ENCODE measurements around the gene SSR4. TPM values are rescaled to one million over a fixed set of nuclear protein-coding genes. Genes with fewer than 3 reads are reported as not detected.
A peak's percentile ranks its signal among the peaks of the same experiment; 100 is the strongest.

Gene SSR4
- total and polyA plus RNA-seq, 2 experiments from 2014 or later = 124 to 374 TPM

- Histone ChIP-seq H3K9me3 (ENCODE audit: low read depth) (no peaks in the 10 kb centered on the region), H3K4me3 (no peak overlapping the region), H3K27me3 (no peaks in the 10 kb centered on the region), H3K27ac (no peak overlapping the region), H3K36me3 (no peaks in the 10 kb centered on the region), H3K4me1 (ENCODE audit: low read depth) (peaks cover 5% of the 10 kb centered on the region)
- no peak for DNase-seq (ENCODE audit: low read depth in 1 of 2, low spot score in 1 of 2)
- no peak for TF ChIP-seq CTCF (IDR thresholded peaks at IDR 0.05; ENCODE audit: low read depth, low read length)
These were observed 32.6 kb upstream of the SSR4 start for GRCh38 chrX:153761863-153762262.

GRCh38 chrX:153762626-153763173 is 31.8 kb upstream of the SSR4 start:
- no peaks in the 10 kb centered on the region for H3K36me3 ChIP-seq
- TF ChIP-seq CTCF (IDR thresholded peaks at IDR 0.05; ENCODE audit: low read depth, low read length) = no peak
- H3K9me3 ChIP-seq (ENCODE audit: low read depth) = no peaks in the 10 kb centered on the region
- no peak overlapping the region for H3K4me3 ChIP-seq
- H3K4me1 ChIP-seq (ENCODE audit: low read depth) = peaks cover 5% of the 10 kb centered on the region
- no peak for DNase-seq (ENCODE audit: low read depth in 1 of 2, low spot score in 1 of 2)
- H3K27ac ChIP-seq = no peak overlapping the region
- H3K27me3 ChIP-seq = no peaks in the 10 kb centered on the region

- TF ChIP-seq CTCF (IDR thresholded peaks at IDR 0.05; ENCODE audit: low read depth, low read length) = no peak
- H3K36me3 ChIP-seq = no peaks in the 10 kb centered on the region
- no peaks in the 10 kb centered on the region for H3K9me3 ChIP-seq (ENCODE audit: low read depth)
- H3K27ac ChIP-seq = no peak overlapping the region
- peaks cover 5% of the 10 kb centered on the region for H3K4me1 ChIP-seq (ENCODE audit: low read depth)
- H3K4me3 ChIP-seq = no peak overlapping the region
- DNase-seq (ENCODE audit: low read depth in 1 of 2, low spot score in 1 of 2) = no peak
- no peaks in the 10 kb centered on the region for H3K27me3 ChIP-seq
These were observed 31.1 kb upstream of the SSR4 start for GRCh38 chrX:153763298-153763932.

GRCh38 chrX:153763989-153764755 is 30.3 kb upstream of the SSR4 start, which contains the start of gene PLXNB3:
Gene PLXNB3, plus strand, starts transcription at chrX:153764249. Its CDS starts 1,287 bp downstream, at chrX:153765536.
- Histone ChIP-seq H3K27me3 (no peaks in the 10 kb centered on the region), H3K9me3 (ENCODE audit: low read depth) (no peaks in the 10 kb centered on the region), H3K4me3 (no peak within 1 kb of the TSS), H3K36me3 (no peaks in the 10 kb centered on the region), H3K27ac (no peak within 1 kb of the TSS), H3K4me1 (ENCODE audit: low read depth) (peaks cover 5% of the 10 kb centered on the region)
- peak; percentile 73 for TF ChIP-seq CTCF (IDR thresholded peaks at IDR 0.05; ENCODE audit: low read depth, low read length)
- peak; percentile 70 to 71 for DNase-seq (ENCODE audit: low read depth in 1 of 2, low spot score in 1 of 2)

GRCh38 chrX:153764786-153765137 is 29.7 kb upstream of the SSR4 start:
- Histone ChIP-seq H3K27me3 (no peaks in the 10 kb centered on the region), H3K27ac (no peak overlapping the region), H3K9me3 (ENCODE audit: low read depth) (no peaks in the 10 kb centered on the region), H3K4me3 (no peak overlapping the region), H3K4me1 (ENCODE audit: low read depth) (peaks cover 5% of the 10 kb centered on the region), H3K36me3 (no peaks in the 10 kb centered on the region)
- DNase-seq (ENCODE audit: low read depth in 1 of 2, low spot score in 1 of 2) = no peak
- no peak for TF ChIP-seq CTCF (IDR thresholded peaks at IDR 0.05; ENCODE audit: low read depth, low read length)

Measured in cardiac muscle cell (in vitro differentiated cells and primary cell).